AG09309 (cell line): Measurements from ENCODE around the gene SMIM26.

Source experiments
- DNase-seq: peaks from one replicate; pipeline ENCODE4 v3.0.0-alpha.2; 2010; ENCODE audit warnings: low read depth
- H3K4me3 ChIP-seq: 2 replicates; pipeline ENCODE4 v1.5.1; 2011; ENCODE audit warnings: mild to moderate bottlenecking, low read depth, low read length, moderate library complexity; ENCODE audit not compliant: control insufficient read depth
- TF ChIP-seq, protein P1 (sequence below): IDR thresholded peaks from 2 replicates; pipeline ENCODE4 v1.5.1; 2011; ENCODE audit warnings: mild to moderate bottlenecking, low read depth, low read length, inconsistent platforms; ENCODE audit not compliant: insufficient read depth, control insufficient read depth; ENCODE audit errors: missing control alignments

The SMIM26 gene

DNA sequence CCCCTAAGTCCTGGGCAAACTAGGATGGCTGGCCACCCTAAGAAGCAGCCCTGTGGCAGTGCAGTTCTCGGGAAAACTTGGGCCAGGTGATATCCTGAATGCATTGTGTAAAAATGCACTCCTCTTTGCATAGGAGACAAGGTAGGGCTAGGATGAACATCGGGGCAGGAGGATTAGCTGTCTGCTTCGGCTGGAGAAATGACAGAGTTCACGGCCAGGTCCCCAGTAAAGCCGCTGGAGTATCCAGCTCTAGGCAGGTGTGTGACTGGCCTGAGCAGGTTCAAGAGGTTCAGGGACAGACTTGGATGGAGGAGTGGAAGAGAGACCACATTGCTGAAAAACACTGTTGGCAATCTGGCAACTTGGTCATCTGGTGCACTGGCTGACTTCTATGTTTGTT lies 47.0 kb downstream of the SMIM26 start:
- DNase-seq: no peak
- TF ChIP-seq, protein P1, sequence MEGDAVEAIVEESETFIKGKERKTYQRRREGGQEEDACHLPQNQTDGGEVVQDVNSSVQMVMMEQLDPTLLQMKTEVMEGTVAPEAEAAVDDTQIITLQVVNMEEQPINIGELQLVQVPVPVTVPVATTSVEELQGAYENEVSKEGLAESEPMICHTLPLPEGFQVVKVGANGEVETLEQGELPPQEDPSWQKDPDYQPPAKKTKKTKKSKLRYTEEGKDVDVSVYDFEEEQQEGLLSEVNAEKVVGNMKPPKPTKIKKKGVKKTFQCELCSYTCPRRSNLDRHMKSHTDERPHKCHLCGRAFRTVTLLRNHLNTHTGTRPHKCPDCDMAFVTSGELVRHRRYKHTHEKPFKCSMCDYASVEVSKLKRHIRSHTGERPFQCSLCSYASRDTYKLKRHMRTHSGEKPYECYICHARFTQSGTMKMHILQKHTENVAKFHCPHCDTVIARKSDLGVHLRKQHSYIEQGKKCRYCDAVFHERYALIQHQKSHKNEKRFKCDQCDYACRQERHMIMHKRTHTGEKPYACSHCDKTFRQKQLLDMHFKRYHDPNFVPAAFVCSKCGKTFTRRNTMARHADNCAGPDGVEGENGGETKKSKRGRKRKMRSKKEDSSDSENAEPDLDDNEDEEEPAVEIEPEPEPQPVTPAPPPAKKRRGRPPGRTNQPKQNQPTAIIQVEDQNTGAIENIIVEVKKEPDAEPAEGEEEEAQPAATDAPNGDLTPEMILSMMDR: no peak
- H3K4me3 ChIP-seq: no peak overlapping the region

DNA sequence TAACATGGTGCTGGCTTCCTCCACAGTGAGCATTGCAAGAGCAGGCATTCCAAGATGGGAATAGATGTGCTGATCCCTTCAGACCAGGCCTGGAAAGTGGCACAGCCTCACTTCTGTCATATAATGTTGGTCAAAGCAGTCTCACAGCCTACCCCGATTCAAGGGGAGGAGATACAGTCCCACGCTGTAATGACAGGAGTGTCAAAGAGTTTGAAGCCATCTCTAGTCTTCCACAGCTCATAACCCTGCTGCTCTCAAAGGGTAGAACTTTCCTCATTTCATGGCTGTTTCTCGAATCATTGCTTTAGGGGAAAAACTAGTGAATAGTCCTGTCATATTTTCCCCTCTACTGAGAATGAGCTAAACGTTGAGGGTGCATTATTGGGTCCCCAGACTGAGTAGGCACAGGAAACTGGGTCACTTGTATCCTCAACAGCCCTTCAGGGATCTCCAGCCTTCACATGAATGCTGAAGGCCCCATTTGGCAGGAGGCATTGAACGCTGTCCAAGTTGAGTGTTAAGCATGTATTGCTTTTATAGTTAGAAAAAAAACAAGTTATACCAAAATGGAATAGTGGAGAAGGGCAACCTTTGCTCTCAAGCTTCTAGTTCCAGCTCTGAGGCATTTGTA lies 47.9 kb downstream of the SMIM26 start:
- DNase-seq: no peak
- no peak overlapping the region for H3K4me3 ChIP-seq
- TF ChIP-seq, protein P1: no peak
